Esophagus mucosa (tissue), 1 donor: ENCODE results near the gene GYS2. TPM values are rescaled to one million over a fixed set of nuclear protein-coding genes. Genes with fewer than 3 reads are reported as not detected.
"Not testable (repeated sequence)": the region's sequence is repeated elsewhere in the genome, so short reads cannot be mapped to it uniquely, and the experiment has no call there.

Source experiments
- ATAC-seq: fragments of 200-7000 bp; cut with Tn5 transposase; one replicate; pipeline ENCODE4 v1.9.1; 2020
- total RNA-seq: library from RNA; stranded (reverse); gene quantifications from one replicate; pipeline ENCODE4 v1.2.4, GENCODE V29; 2023
- donor health status: DM: yes; HTN: yes; CAD: no.

The GYS2 gene
- total RNA-seq, 1 donor from 2014 or later, result 0.68 TPM

DNA sequence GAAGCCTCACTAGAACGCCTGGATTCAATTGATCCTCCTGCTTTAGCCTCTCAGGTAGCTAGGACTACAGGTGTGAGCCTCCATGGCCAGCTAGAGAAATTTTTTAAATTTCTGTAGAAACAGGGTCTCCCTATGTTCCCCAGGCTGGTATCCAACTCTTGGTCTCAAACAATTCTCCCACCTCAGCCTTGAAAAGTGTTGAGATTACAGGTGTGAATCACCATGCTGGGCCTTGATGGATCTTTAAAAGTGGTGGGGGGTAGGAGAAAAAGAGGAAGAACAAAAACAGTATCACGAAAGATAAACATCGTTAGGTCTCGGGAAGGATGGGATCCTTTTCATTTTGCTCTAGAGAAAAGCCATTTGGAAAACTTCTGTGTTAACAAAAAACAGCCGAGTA lies 4.5 kb downstream of the GYS2 start:
- no peak for ATAC-seq

DNA sequence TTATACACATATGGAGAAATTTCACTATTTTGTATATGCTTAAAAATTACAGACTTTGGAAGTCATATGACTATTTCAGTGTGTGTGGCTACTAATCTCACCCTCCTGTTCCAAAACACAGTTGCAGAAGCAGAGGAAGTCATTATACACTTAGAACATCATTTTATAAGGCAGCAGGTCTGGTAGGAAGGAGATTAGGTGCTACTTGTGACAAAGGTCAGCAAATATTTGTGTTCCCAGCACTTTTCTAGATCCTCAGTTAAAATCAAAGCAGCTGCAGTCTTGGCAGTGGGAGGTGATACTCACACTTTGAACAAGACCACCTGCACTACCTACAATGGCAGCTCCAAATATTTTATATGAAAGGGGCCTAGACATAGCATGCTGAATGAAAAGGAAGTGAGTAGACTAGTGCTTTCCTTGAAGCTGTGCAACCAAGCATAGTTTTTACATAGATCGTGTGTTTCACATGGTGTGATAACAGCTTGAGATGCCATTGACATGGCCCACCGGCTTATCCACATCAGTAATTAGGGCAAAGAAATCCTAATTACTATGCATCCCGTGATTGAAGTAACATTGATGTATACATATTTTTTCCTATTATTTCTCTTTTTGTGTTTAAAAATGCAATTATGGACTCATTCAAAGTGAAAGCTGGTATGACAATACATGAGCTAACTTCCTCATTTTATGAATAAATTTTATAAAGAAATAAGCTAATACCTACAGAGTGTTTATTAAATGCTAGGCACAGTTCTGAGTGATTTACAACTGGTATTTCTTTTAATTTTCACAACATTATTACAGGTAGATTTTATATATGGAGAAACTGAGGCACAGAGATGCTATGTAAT lies 5.3 kb downstream of the GYS2 start:
- no peak for ATAC-seq

GRCh38 chr12:21598651-21599050 lies 6.0 kb downstream of the GYS2 start:
- ATAC-seq, result no peak

DNA sequence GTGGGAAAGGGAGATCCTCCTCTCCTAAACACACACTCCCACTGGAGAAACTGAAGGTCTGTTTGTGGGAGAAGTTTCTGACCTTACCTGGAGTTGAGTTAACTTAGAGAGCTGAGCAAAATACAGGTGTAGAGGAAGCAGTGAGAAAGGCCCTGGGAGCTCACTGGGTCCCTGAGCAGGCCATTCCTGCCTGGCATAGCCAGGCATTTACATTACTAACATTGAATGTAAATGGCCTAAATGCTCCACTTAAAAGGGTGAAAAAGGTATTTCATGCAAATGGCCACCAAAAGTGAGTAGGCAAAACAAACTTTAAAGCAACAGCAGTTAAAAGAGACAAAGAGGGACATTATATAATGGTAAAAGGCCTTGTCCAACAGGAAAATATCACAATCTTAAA lies 9.3 kb downstream of the GYS2 start:
- not testable (repeated sequence) for ATAC-seq

DNA sequence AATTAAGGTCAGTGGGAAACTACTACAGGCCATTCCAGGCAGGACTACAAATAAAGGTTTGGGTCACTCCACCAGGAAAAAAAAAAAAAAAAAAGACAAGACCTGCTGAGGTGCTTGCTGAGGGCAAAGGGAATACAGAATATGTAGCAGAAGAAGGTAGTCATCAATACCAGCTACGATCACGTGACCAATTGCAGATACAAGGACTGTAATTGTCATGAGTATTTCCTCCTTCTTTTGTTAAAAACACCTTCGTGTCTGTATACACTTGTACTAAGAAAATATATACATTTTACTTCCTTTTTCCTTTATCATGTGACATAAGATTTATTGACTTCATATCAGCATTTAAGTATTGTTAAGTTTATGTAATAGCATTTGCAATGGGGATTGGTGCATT lies 19.2 kb downstream of the GYS2 start:
- no peak for ATAC-seq

- not testable (repeated sequence) for ATAC-seq
These were observed 20.1 kb downstream of the GYS2 start for GRCh38 chr12:21584403-21585182.

DNA sequence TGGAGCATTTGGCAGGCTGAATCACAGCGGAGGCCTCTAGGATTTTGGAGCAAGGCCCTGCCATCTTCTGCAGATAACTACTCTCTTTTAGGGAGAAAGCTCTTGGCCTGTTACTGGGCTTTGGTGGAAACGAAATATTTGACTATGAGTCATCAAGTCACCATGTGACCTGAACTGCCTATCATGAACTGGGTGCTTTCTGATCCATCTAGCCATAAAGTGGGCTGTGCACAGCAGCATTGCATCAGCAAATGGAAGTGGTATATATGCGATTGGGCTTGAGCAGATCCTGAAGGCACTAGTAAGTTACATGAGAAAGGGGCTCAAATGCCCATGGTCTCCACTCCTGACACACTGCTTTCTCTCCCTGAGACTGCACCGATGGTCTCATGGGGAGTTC lies 21.1 kb downstream of the GYS2 start:
- no peak for ATAC-seq

GRCh38 chr12:21580748-21581516 lies 23.7 kb downstream of the GYS2 start:
- no peak for ATAC-seq

GRCh38 chr12:21577516-21577915 lies 27.1 kb downstream of the GYS2 start:
- no peak for ATAC-seq

DNA sequence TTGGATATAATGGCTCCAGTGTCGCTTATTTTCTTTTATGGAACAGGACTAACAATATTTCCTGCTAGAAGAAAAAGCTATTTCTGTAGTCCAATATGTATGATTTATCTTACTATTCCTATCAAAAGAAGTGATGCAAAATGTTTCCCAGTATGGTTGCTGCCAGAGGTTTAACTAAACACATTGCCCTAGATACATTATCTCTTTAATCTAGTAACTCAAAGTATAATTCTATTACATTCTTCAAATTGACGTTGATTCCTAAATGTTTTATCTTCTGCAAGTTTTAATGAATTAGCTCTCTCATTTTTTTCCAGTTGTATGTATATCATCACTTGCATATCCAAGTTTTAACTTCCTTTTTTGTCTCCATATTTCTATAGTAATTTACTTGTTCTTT lies 28.2 kb downstream of the GYS2 start:
- no peak for ATAC-seq

GRCh38 chr12:21573733-21574358 lies 30.8 kb downstream of the GYS2 start:
- no peak for ATAC-seq

DNA sequence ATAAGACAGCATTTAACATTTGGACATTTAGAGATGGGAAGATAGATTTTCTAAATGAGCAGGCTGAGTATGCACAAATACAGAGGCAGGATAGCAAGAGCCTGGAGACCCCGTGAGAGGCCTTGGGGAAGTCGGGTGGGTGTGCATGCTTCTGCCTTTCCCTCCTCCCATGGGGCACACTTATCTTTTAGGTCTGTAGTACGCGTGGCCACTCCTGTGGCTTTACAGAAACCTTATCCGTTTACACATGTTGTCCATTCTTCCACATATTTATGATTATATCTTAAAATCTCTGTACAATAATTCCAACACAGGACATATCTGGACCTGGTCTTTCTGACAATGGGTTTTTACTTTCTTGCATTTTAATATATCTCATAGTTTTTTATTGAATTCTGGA lies 33.6 kb downstream of the GYS2 start:
- ATAC-seq, result no peak

GRCh38 chr12:21568115-21568514 lies 36.5 kb downstream of the GYS2 start:
- no peak for ATAC-seq

- ATAC-seq, result no peak
These were observed 37.7 kb downstream of the GYS2 start for GRCh38 chr12:21566907-21567394.

DNA sequence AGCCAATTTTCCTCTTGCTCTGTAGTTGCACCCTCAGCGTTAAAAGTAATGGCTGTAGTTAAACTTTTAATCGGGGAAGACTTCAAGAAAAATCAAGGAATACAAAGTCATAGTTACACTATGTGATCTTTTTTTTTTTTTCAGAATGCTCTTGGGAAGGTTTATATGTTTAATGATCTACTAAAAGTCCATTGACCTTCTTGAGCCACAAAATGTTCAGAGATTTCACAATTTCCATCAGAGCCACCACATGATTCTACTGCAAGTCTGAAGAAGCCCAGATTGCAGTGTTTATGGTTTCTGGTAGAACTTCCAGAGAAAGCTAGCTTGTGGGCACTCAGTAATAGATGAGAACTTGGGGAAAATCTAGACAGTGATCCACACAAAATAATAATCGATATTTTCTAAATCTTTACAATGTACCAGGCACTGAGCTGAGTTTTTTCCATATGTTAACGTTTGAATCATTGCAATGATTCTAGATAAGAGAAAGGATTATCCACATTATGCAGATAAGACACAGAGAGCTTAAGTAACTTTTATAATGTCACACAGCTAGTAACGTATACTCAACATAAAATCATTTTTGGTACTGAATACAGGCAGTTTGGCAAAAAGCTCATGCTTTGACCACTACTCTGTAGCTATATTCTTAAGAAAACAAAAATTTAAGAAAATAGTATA lies 38.3 kb downstream of the GYS2 start:
- no peak for ATAC-seq

- ATAC-seq, result no peak
These were observed 41.8 kb downstream of the GYS2 start for GRCh38 chr12:21562859-21563258.

- no peak for ATAC-seq
These were observed 43.5 kb downstream of the GYS2 start for GRCh38 chr12:21561158-21561557.

DNA sequence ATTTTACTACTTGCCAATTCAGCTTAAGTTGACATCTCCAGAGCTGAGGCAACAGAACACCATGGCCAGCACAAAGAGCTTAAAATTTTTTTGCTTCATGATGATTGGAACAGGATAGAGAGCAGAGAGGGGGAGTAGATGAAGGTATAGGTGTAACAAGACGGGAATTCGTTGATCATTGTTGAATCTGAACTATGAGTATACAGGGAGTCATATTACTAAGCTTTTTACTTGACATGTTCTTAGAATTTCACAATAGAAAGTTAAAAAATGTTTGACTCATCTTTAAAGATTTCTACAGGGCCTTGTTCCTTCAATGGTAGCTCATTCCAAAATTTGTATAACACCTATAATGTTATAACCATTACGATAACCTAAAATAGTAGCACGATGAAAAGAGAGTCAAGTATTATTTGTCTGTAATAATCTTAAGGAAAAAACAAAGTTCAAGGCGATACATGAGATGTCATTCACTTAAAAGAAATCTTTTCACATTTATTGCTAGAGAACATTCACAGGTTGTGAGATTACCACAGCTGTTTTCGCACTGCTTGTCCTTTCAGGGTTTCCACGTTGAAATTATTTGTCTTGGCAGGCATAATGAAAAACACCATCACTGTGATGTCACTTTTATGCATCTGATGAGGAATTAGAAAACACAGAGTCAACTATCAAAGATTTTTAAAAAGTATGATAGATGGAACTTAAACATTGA lies 44.6 kb downstream of the GYS2 start:
- ATAC-seq, result peak; percentile 90

GRCh38 chr12:21558100-21558679 lies 46.5 kb downstream of the GYS2 start:
- no peak for ATAC-seq

DNA sequence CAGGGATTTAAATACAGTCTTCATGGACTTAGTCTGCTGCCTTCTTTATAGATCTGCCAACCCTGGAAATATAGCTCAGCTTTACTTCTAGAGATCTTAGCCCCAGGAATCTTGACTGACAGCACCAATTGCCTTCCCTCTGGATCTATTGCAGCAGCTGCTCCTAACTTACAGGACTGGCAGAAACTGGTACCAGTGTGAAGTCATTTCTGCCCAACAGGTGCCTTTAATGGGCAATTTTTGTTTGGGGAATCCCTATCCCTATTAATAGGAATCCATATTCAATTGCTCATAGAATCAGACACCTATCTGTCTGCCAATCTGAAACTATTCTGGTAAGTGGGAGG lies 51.3 kb downstream of the GYS2 start:
- ATAC-seq, result no peak
